Measurements from ENCODE around the gene SCAMP2. TPM values are rescaled to one million over a fixed set of nuclear protein-coding genes. Genes with fewer than 3 reads are reported as not detected.
A peak's percentile ranks its signal among the peaks of the same experiment; 100 is the strongest.

Gene SCAMP2
- total RNA-seq, 1 experiment from 2014 or later: 38.0 TPM

GRCh38 chr15:74889883-74890664 is 16.9 kb upstream of the SCAMP2 start, which contains the start of gene MPI (continued):
- TF ChIP-seq NR1H2 (CRISPR knock-in tag; IDR thresholded peaks at IDR 0.05) (no peak), USF2 (CRISPR knock-in tag; IDR thresholded peaks at IDR 0.05) (peak; percentile 35; the same call in 1 of the 2 replicates), SMAD4 (CRISPR knock-in tag; IDR thresholded peaks at IDR 0.05) (no peak), CDX4 (CRISPR knock-in tag; IDR thresholded peaks at IDR 0.05; ENCODE audit: borderline replicate concordance) (no peak), SMAD3 (CRISPR knock-in tag; IDR thresholded peaks at IDR 0.05; ENCODE audit: borderline replicate concordance) (peak; percentile 38; the same call in 1 of the 2 replicates), TEAD1 (CRISPR knock-in tag; IDR thresholded peaks at IDR 0.05) (0 out of 2 replicates have a peak, but pooled peaks have one; percentile 16), JAZF1 (CRISPR knock-in tag; IDR thresholded peaks at IDR 0.05) (no peak), TP53 (CRISPR knock-in tag; IDR thresholded peaks at IDR 0.05) (0 out of 2 replicates have a peak, but pooled peaks have one; percentile 68), MLX (CRISPR knock-in tag; IDR thresholded peaks at IDR 0.05) (no peak), IRF1 (CRISPR knock-in tag; IDR thresholded peaks at IDR 0.05) (no peak), EMX1 (CRISPR knock-in tag; IDR thresholded peaks at IDR 0.05) (0 out of 2 replicates have a peak, but pooled peaks have one; percentile 42), NFATC4 (CRISPR knock-in tag; IDR thresholded peaks at IDR 0.05) (peak; percentile 17; the same call in 1 of the 2 replicates), PRRX2 (CRISPR knock-in tag; IDR thresholded peaks at IDR 0.05) (no peak; the same call in 1 of the 2 replicates), RORB (CRISPR knock-in tag; IDR thresholded peaks at IDR 0.05) (no peak), NFE2L1 (CRISPR knock-in tag; IDR thresholded peaks at IDR 0.05) (no peak), PREB (CRISPR knock-in tag; IDR thresholded peaks at IDR 0.05; ENCODE audit: borderline replicate concordance) (no peak; the same call in none of the 2 replicates), FOXJ3 (CRISPR knock-in tag; IDR thresholded peaks at IDR 0.05; ENCODE audit: borderline replicate concordance) (no peak), CREM (CRISPR knock-in tag; IDR thresholded peaks at IDR 0.05) (peak; percentile 63; the same call in 1 of the 2 replicates), OVOL2 (CRISPR knock-in tag; IDR thresholded peaks at IDR 0.05; ENCODE audit: borderline replicate concordance) (no peak), PRDM15 (CRISPR knock-in tag; IDR thresholded peaks at IDR 0.05) (no peak), ZNF532 (CRISPR knock-in tag; IDR thresholded peaks at IDR 0.05; ENCODE audit: borderline replicate concordance) (no peak), ZBTB21 (CRISPR knock-in tag; IDR thresholded peaks at IDR 0.05; ENCODE audit: borderline replicate concordance) (peak; percentile 73; the same call in 1 of the 2 replicates), MYBL2 (CRISPR knock-in tag; IDR thresholded peaks at IDR 0.05) (no peak), MXD4 (CRISPR knock-in tag; IDR thresholded peaks at IDR 0.05; ENCODE audit: borderline replicate concordance) (no peak), ZBTB43 (CRISPR knock-in tag; IDR thresholded peaks at IDR 0.05) (0 out of 2 replicates have a peak, but pooled peaks have one; percentile 38)

Data from WTC11 (cell line).